Endothelial cell of umbilical vein (primary cell): ENCODE data around the gene MSH3.

Experiments used
- CTCF ChIP-seq, 2 donors: IDR thresholded peaks; 1 replicate in 1 of 2; 2 replicates in 1 of 2; pipeline ENCODE4 v1.5.1; 2011; ENCODE audit warnings: low read length in 2 of 2, mild to moderate bottlenecking in 2 of 2, moderate library complexity in 2 of 2, control low read depth in 1 of 2, inconsistent platforms in 1 of 2, low read depth in 1 of 2; ENCODE audit not compliant: insufficient read depth in 1 of 2; ENCODE audit errors: extremely low read depth in 1 of 2
- EZH2 ChIP-seq: IDR thresholded peaks from 2 replicates; pipeline ENCODE4 v1.6.1; 2012; ENCODE audit warnings: borderline replicate concordance, low read depth, mild to moderate bottlenecking, moderate library complexity, low read length, inconsistent platforms; ENCODE audit not compliant: severe bottlenecking
- GATA2 ChIP-seq: IDR thresholded peaks from 2 replicates; pipeline ENCODE4 v1.7.0; 2011; ENCODE audit warnings: low read depth, mild to moderate bottlenecking, moderate library complexity, mixed read lengths, low read length; ENCODE audit not compliant: insufficient read length, insufficient read depth
- POLR2A ChIP-seq: IDR thresholded peaks from 2 replicates; pipeline ENCODE4 v1.6.1; 2012; ENCODE audit warnings: low read depth, mild to moderate bottlenecking, control low read depth, low read length
- POLR2AphosphoS5 ChIP-seq: IDR thresholded peaks from 2 replicates; pipeline ENCODE4 v1.6.1; 2012; ENCODE audit warnings: low read depth, mild to moderate bottlenecking, control low read depth, low read length, moderate library complexity; ENCODE audit not compliant: insufficient read depth

DNA sequence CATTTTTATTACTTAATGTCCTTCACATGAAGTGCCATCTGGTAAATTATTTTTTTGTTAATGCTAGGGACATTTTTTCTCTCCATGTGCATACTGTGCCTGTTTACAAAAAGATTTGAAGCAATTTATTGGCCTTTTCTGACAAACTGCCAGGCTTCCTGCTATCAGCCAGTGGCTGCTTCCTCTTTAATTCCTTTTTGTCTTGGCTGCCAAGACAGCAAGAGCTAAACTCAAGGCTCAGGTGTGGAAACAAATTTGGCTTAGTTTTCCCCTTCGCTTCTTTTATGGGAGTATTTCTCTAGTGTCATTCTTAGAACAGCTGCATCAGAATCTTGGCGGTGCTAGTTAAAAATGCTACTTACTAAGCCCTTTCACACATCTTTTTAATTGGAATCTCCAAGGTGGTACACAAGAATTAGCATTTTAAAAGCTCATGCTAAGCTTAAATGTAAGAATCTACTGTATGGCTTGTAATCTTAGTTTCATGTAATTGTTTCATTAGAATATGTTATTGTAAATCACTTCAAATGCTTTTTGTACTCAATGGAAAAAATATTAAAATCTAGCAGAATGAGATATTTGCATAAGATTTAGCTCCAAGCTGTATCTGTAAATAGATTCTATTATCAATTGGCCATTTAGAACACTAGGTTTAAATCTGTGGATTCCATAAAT is 171.5 kb downstream of the MSH3 start:
- no peak for TF ChIP-seq CTCF (IDR thresholded peaks at IDR 0.05; ENCODE audit: extremely low read depth in 1 of 2, insufficient read depth in 1 of 2, low read depth in 1 of 2, low read length in 2 of 2)
- no peak for TF ChIP-seq POLR2AphosphoS5
- no peak for TF ChIP-seq EZH2
- no peak for TF ChIP-seq POLR2A
- no peak for TF ChIP-seq GATA2
